HEK293T (cell line): Measurements from ENCODE around the gene TIAM1.

Experiments
- ELF4 ChIP-seq: fragments of 450-650 bp; IDR thresholded peaks from 2 replicates; pipeline ENCODE4 v1.6.1; 2017; ENCODE audit warnings: antibody characterized with exemption
- HDGF ChIP-seq: fragments of 450-650 bp; IDR thresholded peaks from 2 replicates; pipeline ENCODE4 v1.6.1; 2017; ENCODE audit warnings: antibody characterized with exemption, borderline replicate concordance
- SP1 ChIP-seq: fragments of 450-650 bp; IDR thresholded peaks from 2 replicates; pipeline ENCODE4 v1.6.1; 2017

DNA sequence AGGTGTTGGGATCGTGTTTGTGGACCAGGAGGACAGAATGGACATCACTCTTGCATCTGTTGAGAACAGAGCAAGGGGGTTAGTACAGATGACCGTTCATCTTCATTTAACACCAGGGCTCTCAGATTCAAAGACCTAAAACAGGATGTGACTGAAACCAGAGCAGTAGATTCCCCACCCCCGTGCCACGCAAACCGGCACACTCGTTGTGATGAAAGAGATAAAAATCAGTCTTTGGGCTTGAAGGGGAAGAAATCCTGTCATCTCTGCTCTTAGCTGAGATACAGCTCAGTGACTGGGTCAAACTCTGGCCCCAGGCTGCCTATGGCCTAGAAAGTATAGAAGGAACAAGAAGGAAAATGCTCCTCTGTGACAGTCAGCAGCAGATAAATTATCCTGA, 159.6 kb downstream of the TIAM1 start:
- TF ChIP-seq HDGF (no peak), ELF4 (no peak), SP1 (no peak)
